Measurements from ENCODE around the gene SETBP1.

The SETBP1 gene

GRCh38 chr18:45069546-45069945 is 388.9 kb downstream of the SETBP1 start:
- TF ChIP-seq CTCF (IDR thresholded peaks at IDR 0.05; ENCODE audit: low read depth, low read length) = no peak
- H3K27me3 ChIP-seq = no peaks in the 10 kb centered on the region

GRCh38 chr18:45071956-45072355 is 391.3 kb downstream of the SETBP1 start:
- DNase-seq = no peak
- no peaks in the 10 kb centered on the region for H3K9me3 ChIP-seq
- no peaks in the 10 kb centered on the region for H3K4me1 ChIP-seq
- TF ChIP-seq CTCF (IDR thresholded peaks at IDR 0.05; ENCODE audit: low read depth, low read length) = no peak
- H3K27me3 ChIP-seq = no peaks in the 10 kb centered on the region
- no peaks in the 10 kb centered on the region for H3K36me3 ChIP-seq
- H3K4me3 ChIP-seq (ENCODE audit: low read depth, low read length) = no peak overlapping the region

More at GRCh38 chr18:45069546-45069945, 388.9 kb downstream of the SETBP1 start:
- no peaks in the 10 kb centered on the region for H3K36me3 ChIP-seq
- DNase-seq = no peak
- no peaks in the 10 kb centered on the region for H3K9me3 ChIP-seq
- H3K4me1 ChIP-seq = no peaks in the 10 kb centered on the region
- H3K4me3 ChIP-seq (ENCODE audit: low read depth, low read length) = no peak overlapping the region

- no peak for TF ChIP-seq CTCF (IDR thresholded peaks at IDR 0.05; ENCODE audit: low read depth, low read length)
- H3K9me3 ChIP-seq = no peaks in the 10 kb centered on the region
- DNase-seq = no peak
- no peaks in the 10 kb centered on the region for H3K27me3 ChIP-seq
- no peaks in the 10 kb centered on the region for H3K36me3 ChIP-seq
- H3K4me3 ChIP-seq (ENCODE audit: low read depth, low read length) = no peak overlapping the region
- H3K4me1 ChIP-seq = no peaks in the 10 kb centered on the region
Measured at GRCh38 chr18:45073556-45073955, 392.9 kb downstream of the SETBP1 start.

- H3K36me3 ChIP-seq = no peaks in the 10 kb centered on the region
- no peaks in the 10 kb centered on the region for H3K9me3 ChIP-seq
- H3K4me3 ChIP-seq (ENCODE audit: low read depth, low read length) = no peak overlapping the region
- no peaks in the 10 kb centered on the region for H3K4me1 ChIP-seq
- no peaks in the 10 kb centered on the region for H3K27me3 ChIP-seq
- DNase-seq = peak; percentile 48
- TF ChIP-seq CTCF (IDR thresholded peaks at IDR 0.05; ENCODE audit: low read depth, low read length) = no peak
Measured at GRCh38 chr18:45081566-45082181, 401.0 kb downstream of the SETBP1 start.

GRCh38 chr18:45083226-45083855 is 402.7 kb downstream of the SETBP1 start:
- no peaks in the 10 kb centered on the region for H3K36me3 ChIP-seq
- no peak for DNase-seq

More at GRCh38 chr18:45083226-45083855, 402.7 kb downstream of the SETBP1 start:
- Histone ChIP-seq H3K4me1 (no peaks in the 10 kb centered on the region), H3K27me3 (no peaks in the 10 kb centered on the region), H3K9me3 (no peaks in the 10 kb centered on the region), H3K4me3 (ENCODE audit: low read depth, low read length) (no peak overlapping the region)
- TF ChIP-seq CTCF (IDR thresholded peaks at IDR 0.05; ENCODE audit: low read depth, low read length) = no peak
